Activated T-cell treated with anti-CD3 and anti-CD28 coated beads for 48 hours (primary cell): ENCODE results near the gene NUMB.

Experiments used
- DNase-seq: peaks from one replicate; pipeline ENCODE4 v3.0.0-alpha.2; 2020; ENCODE audit warnings: low read depth

Gene NUMB

GRCh38 chr14:73458183-73458976 is at the start of gene NUMB:
Gene NUMB (minus strand): TSS chr14:73458546. CDS start chr14:73355751, 102,795 bp downstream.
- DNase-seq: peak; percentile 92

DNA sequence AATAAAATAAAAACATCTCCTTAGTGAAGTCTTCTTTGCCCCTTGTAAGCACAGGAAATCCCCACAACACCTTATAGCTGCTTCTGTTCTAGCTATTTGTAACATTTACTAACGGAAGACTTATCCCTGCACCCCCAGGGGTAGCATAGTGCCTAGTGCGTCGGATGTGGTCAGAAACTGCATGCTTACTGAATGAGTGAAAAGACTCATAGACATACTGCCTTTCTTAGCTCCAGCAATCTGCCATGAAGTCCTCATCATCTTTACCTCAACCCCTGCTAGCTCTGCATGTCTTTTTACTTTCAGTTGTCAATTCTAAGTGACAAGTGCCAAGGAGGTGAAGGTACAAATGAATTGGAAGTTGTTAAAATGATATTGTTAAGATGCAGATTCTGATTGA is 45.3 kb upstream of the NUMB start:
- DNase-seq: no peak

DNA sequence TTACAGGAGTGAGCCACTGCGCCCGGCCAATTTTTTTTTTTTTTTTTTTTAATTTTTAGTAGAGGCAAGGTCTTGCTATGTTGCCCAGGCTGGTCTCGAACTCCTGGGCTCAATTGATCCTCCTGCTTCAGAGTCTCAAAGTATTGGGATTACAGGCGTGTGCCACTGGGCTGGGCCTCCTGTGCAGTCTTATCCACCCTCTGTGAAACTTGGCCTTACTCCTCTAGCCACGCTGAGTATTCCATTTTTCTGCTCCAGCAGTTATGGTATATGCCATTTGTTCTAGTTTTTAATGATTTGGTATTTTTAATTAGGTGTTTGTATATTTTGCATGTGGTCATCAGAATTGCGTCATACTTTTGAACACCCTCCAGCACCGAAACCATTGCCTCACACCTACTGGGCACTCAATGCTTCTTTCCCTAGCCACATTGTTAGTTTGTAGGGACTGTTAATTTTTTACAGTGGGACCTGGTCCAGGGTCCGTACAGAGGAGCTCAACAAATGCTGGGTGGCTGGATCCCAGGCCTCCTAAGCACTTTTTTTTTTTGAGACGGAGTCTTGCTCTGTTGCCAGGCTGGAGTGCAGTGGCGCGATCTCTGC is 43.8 kb upstream of the NUMB start:
- DNase-seq: no peak

DNA sequence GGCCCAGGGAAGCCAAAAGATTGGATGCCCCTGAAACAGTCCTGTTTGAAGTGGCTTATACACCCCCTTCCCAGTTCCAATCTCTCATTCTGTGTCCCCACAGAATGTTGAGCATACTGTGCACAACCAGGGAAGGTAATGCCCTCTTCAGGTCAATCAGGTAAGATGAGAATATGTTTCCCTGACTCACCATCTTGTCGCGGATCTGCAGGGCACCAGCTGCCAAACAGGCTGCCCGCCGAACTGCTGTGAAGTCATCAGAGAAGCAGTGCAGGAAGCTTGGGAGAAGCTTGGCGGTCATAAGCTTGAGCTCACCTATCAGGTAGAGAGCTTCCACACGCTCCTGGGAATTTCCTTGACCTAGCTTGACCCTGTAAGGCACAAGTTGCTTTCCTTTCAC is 42.0 kb upstream of the NUMB start:
- no peak for DNase-seq

DNA sequence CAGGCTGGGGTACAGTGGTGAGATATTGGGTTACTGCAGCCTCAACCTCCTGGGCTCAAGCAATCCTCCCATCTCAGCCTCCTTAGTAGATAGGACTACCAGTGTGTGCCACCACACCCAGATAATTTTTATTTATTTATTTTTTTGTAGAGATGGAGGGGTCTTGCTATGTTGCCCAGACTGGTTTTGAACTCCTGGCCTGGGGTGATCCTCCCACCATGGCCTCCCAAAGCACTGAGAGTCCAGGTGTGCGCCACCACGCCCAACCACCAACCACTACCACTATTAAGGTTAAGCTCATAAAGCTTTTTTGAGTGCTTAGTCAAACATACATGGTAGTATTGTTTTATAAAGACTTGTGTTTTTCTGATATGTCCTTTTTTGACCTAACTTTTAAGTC is 36.2 kb upstream of the NUMB start:
- DNase-seq: no peak

DNA sequence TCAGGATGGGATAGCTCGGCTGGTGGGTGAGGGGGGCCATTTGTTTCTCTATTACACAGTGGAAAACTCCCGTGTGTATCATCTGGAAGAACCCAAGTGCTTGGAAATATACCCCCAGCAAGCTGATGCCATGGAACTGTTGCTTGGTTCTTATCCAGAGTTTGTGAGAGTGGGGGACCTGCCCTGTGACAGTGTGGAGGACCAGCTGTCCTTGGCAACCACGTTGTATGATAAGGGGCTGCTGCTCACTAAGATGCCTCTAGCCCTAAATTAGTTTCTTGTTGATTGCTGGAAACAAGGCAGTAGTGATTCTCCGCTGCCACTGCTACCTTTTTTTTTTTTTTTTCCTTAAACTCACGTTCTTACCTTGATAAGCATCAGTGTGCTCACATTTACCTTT is 34.3 kb upstream of the NUMB start:
- DNase-seq: no peak

DNA sequence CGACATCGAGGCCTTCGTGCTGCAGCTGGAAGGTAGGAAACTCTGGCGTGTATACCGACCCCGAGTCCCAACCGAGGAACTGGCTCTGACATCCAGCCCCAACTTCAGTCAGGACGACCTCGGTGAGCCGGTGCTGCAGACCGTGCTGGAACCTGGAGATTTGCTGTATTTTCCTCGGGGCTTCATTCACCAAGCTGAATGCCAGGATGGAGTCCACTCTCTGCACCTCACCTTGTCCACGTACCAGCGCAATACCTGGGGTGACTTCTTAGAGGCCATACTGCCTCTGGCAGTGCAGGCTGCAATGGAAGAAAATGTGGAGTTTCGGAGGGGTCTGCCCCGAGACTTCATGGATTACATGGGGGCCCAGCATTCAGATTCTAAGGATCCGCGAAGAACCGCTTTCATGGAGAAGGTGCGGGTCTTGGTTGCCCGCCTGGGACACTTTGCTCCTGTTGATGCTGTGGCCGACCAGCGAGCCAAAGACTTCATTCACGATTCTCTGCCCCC is 33.8 kb upstream of the NUMB start:
- no peak for DNase-seq

DNA sequence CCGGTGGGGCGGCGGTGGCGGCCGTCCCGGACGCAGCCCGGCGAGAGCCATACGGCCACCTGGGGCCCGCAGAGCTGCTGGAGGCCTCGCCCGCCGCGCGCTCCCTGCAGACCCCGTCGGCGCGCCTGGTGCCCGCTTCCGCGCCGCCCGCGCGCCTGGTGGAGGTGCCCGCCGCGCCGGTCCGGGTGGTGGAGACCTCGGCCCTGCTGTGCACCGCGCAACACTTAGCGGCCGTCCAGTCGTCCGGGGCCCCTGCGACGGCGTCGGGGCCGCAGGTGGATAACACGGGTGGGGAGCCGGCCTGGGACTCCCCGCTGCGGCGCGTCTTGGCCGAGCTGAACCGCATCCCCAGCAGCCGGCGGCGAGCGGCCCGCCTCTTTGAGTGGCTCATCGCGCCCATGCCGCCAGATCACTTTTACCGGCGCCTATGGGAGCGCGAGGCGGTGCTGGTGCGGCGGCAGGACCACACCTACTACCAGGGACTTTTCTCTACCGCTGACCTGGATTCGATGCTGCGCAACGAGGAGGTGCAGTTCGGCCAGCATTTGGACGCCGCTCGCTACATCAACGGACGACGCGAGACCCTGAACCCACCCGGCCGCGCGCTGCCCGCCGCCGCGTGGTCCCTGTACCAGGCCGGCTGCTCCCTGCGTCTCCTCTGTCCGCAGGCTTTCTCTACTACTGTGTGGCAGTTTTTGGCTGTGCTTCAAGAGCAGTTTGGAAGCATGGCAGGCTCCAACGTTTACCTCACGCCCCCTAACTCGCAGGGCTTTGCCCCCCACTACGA is 33.1 kb upstream of the NUMB start:
- DNase-seq: peak; percentile 73

GRCh38 chr14:73489481-73490175 is 31.3 kb upstream of the NUMB start:
- no peak for DNase-seq

- DNase-seq: no peak
These were observed 20.3 kb upstream of the NUMB start for GRCh38 chr14:73478684-73479083.

DNA sequence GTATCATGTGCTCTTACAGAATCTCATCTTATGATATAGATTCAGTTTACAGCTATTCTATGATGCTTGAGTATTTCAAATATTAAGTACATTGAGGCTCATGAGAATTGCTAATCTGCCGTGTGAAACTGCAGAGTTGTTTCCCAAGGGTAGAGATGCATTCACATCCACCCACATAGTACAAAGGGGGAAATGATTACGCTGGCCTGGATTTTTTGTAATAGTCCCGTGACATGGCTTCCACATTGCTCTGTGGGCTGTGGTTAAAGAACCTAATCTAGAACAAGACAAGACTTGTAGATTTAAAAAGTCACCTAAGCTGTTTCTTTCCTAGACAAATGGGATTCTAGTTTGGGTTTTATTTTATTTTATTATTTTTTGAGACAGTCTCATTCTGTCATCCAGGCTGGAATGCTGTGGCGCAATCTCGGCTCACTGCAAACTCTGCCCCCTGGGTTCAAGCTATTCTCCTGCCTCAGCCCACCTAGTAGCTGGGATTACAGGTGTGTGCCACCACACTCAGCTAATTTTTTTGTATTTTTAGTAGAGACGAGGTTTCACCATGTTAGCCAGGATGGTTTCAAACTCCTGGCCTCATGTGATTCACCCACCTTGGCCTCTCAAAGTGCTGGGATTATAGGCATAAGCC is 19.4 kb upstream of the NUMB start:
- DNase-seq: no peak

DNA sequence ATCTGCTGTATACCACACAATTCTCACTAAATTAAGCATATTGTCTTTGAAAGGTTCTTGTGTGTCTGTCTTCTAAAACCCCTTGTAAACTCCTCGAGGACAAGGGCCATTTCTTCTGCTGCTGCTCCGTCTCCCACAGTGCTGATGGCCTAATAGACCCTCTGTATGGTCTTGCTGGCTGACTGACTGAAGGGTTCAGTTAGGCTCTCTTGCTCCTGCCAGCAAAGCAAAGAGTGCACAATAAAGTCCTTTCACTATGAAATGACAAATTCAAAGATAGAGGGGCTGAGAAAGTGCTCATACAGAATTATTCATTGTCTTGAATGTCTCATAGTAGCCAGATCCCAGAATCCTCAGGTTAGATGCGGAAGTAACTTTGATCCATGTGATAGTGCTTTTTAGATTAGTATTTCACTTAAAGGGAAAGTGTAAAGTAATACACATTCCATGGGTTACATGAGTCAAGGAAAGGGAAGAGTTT is 18.1 kb upstream of the NUMB start:
- no peak for DNase-seq

GRCh38 chr14:73474952-73475351 is 16.6 kb upstream of the NUMB start:
- no peak for DNase-seq

GRCh38 chr14:73472185-73473114 is 14.1 kb upstream of the NUMB start:
- DNase-seq: no peak

DNA sequence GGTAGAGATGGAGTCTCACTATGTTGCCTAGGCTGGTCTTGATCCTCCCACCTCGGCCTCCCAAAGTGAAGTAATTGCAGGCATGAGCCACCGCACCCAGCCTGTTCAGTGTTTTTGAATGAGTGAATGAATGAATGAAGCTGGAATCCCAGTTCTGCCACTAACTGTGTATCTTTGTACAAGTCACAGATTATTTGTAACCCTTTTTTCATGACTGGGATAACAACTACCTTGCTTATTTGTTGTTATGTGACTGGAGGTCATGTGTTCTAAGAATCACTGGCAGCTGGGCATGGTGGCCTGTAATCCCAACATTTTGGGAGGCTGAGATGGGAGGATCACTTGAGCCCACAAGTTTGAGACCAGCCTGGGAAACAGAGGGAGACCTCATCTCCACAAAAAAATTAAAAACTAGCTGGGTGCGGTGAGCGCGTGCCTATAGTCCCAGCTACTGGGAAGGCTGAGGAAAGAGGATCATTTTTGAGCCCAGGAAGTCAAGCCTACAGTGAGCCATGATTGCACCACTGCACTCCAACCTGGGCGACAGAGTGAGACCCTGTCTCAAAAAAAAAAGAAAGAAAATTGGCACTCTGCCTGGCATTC is 13.3 kb upstream of the NUMB start:
- DNase-seq: no peak

- no peak for DNase-seq
These were observed 10.6 kb upstream of the NUMB start for GRCh38 chr14:73468828-73469375.

GRCh38 chr14:73467800-73468199 is 9.5 kb upstream of the NUMB start:
- peak; percentile 33 for DNase-seq

- peak; percentile 74 for DNase-seq
These were observed 9.0 kb upstream of the NUMB start for GRCh38 chr14:73467377-73467776.

DNA sequence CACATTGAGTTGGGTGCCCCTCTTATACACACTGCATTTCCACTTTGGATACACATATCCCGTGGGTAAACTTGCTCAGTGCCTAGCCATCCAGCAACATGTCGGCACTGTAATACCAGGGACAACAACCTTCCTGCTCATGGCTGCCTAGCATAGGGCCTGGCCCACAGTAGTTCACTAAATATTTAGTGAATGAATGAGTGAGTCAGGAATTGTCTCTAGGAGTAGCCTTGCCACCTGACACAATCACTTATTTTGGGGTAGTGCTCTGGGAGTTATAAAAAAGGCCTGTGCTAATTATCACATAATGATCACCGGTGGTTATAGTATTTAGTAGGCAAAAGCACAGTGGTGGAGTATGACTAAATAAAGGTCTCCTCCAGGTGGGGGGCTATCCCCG is 8.5 kb upstream of the NUMB start:
- no peak for DNase-seq
